Measurements from ENCODE around the gene HEATR5A.
A peak's percentile ranks its signal among the peaks of the same experiment; 100 is the strongest.

HEATR5A gene

GRCh38 chr14:31408421-31408820 lies 11.9 kb downstream of the HEATR5A start:
- TF ChIP-seq RARB (CRISPR knock-in tag; IDR thresholded peaks at IDR 0.05) = no peak
- TF ChIP-seq ESRRG (CRISPR knock-in tag; IDR thresholded peaks at IDR 0.05) = no peak
- no peak for TF ChIP-seq ZFP3 (CRISPR knock-in tag; IDR thresholded peaks at IDR 0.05)
- no peak for TF ChIP-seq PATZ1 (CRISPR knock-in tag; IDR thresholded peaks at IDR 0.05; ENCODE audit: borderline replicate concordance)
- TF ChIP-seq ZNF8 (CRISPR knock-in tag; IDR thresholded peaks at IDR 0.05) = no peak
- no peak for TF ChIP-seq ZFP30 (CRISPR knock-in tag; IDR thresholded peaks at IDR 0.05)
- no peak for TF ChIP-seq GLIS3 (CRISPR knock-in tag; IDR thresholded peaks at IDR 0.05)
- no peak for TF ChIP-seq CSRNP3 (CRISPR knock-in tag; IDR thresholded peaks at IDR 0.05)
- no peak for TF ChIP-seq ISL1 (CRISPR knock-in tag; IDR thresholded peaks at IDR 0.05)
- no peak for TF ChIP-seq TOX (CRISPR knock-in tag; IDR thresholded peaks at IDR 0.05; ENCODE audit: borderline replicate concordance)
- TF ChIP-seq, protein P1, sequence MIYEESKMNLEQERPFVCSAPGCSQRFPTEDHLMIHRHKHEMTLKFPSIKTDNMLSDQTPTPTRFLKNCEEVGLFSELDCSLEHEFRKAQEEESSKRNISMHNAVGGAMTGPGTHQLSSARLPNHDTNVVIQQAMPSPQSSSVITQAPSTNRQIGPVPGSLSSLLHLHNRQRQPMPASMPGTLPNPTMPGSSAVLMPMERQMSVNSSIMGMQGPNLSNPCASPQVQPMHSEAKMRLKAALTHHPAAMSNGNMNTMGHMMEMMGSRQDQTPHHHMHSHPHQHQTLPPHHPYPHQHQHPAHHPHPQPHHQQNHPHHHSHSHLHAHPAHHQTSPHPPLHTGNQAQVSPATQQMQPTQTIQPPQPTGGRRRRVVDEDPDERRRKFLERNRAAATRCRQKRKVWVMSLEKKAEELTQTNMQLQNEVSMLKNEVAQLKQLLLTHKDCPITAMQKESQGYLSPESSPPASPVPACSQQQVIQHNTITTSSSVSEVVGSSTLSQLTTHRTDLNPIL (CRISPR knock-in tag; IDR thresholded peaks at IDR 0.05; ENCODE audit: low read depth) = no peak
- TF ChIP-seq ARNTL (CRISPR knock-in tag; IDR thresholded peaks at IDR 0.05; ENCODE audit: borderline replicate concordance, low read depth) = no peak
- TF ChIP-seq ZNF565 (CRISPR knock-in tag; conservative IDR thresholded peaks at IDR 0.05; ENCODE audit: low read depth) = no peak
- no peak for TF ChIP-seq SNAI2 (CRISPR knock-in tag; IDR thresholded peaks at IDR 0.05)
- TF ChIP-seq, protein P2, sequence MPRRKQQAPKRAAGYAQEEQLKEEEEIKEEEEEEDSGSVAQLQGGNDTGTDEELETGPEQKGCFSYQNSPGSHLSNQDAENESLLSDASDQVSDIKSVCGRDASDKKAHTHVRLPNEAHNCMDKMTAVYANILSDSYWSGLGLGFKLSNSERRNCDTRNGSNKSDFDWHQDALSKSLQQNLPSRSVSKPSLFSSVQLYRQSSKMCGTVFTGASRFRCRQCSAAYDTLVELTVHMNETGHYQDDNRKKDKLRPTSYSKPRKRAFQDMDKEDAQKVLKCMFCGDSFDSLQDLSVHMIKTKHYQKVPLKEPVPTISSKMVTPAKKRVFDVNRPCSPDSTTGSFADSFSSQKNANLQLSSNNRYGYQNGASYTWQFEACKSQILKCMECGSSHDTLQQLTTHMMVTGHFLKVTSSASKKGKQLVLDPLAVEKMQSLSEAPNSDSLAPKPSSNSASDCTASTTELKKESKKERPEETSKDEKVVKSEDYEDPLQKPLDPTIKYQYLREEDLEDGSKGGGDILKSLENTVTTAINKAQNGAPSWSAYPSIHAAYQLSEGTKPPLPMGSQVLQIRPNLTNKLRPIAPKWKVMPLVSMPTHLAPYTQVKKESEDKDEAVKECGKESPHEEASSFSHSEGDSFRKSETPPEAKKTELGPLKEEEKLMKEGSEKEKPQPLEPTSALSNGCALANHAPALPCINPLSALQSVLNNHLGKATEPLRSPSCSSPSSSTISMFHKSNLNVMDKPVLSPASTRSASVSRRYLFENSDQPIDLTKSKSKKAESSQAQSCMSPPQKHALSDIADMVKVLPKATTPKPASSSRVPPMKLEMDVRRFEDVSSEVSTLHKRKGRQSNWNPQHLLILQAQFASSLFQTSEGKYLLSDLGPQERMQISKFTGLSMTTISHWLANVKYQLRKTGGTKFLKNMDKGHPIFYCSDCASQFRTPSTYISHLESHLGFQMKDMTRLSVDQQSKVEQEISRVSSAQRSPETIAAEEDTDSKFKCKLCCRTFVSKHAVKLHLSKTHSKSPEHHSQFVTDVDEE (CRISPR knock-in tag; IDR thresholded peaks at IDR 0.05) = no peak
- TF ChIP-seq OSR1 (CRISPR knock-in tag; IDR thresholded peaks at IDR 0.05) = no peak
- no peak for TF ChIP-seq POU6F1 (CRISPR knock-in tag; IDR thresholded peaks at IDR 0.05; ENCODE audit: borderline replicate concordance, low read depth)
- TF ChIP-seq PPARA (CRISPR knock-in tag; IDR thresholded peaks at IDR 0.05; ENCODE audit: borderline replicate concordance) = no peak
- TF ChIP-seq ZC3H10 (CRISPR knock-in tag; IDR thresholded peaks at IDR 0.05) = no peak
- TF ChIP-seq ZNF70 (CRISPR knock-in tag; IDR thresholded peaks at IDR 0.05) = no peak
- no peak for ATAC-seq

DNA sequence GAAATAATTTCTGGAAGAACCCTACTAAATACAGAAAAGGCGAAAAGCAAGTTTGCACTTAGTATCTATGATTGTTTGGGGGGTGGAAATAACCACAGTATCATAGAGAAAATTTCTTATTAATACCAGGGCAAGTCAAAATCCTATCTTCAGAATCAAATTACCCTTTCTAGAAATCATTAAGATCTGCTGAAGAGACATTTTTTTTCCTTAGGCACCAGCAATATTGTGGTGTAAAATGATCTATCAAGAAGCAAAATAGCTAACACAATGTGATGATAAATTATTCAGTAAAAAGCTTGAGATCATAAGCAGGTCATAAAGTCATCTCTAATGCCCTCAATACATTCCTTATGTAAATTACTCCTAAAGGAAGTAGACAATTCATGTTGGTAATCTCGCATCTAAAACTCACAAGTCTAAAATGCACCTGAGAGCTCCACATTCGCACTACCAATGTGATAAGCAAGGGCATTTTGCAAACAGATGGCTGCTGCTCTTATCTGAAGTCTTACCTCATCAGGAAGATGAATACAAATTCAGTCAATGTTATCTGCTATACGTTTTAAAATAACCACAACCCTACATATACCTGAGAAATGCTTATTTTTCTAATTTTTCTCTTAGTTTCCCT lies 14.6 kb downstream of the HEATR5A start:
- TF ChIP-seq ZFP3 (CRISPR knock-in tag; IDR thresholded peaks at IDR 0.05) = no peak
- peak; percentile 72 for TF ChIP-seq TCF4 (CRISPR knock-in tag; IDR thresholded peaks at IDR 0.05; ENCODE audit: borderline replicate concordance)
- ATAC-seq = no peak

GRCh38 chr14:31405106-31405505 lies 15.2 kb downstream of the HEATR5A start:
- TF ChIP-seq ISL1 (CRISPR knock-in tag; IDR thresholded peaks at IDR 0.05) = no peak
- no peak for ATAC-seq

Data from SK-N-SH treated with all-trans-retinoic acid at 6 μM for 48 hours (cell line).